K562 (cell line): ENCODE measurements around the gene ARIH1. TPM values are rescaled to one million over a fixed set of nuclear protein-coding genes. Genes with fewer than 3 reads are reported as not detected.

Experiments used
- HDAC8 ChIP-seq: fragments of 450-650 bp; IDR thresholded peaks from 2 replicates; pipeline ENCODE4 v1.6.1; 2016; ENCODE audit warnings: mild to moderate bottlenecking, missing genetic modification characterization, moderate library complexity, missing compliant biosample characterization
- MAFK ChIP-seq: IDR thresholded peaks from 2 replicates; pipeline ENCODE4 v1.6.1; 2011; ENCODE audit warnings: low read length, improper control_type of control experiment
- MECOM ChIP-seq: fragments of 250-450 bp; sonication (Bioruptor Pico); IDR thresholded peaks from 2 replicates; pipeline ENCODE4 v1.8.0; 2022; ENCODE audit warnings: inconsistent platforms
- NCOR1 ChIP-seq: fragments of 450-650 bp; IDR thresholded peaks from 2 replicates; pipeline ENCODE4 v1.6.1; 2016; ENCODE audit warnings: mild to moderate bottlenecking, moderate library complexity
- POLR2H ChIP-seq: IDR thresholded peaks from 2 replicates; pipeline ENCODE4 v1.6.1; 2016; ENCODE audit warnings: missing genetic modification characterization, low read depth, mild to moderate bottlenecking, control low read depth, missing compliant biosample characterization, moderate library complexity
- PPARD ChIP-seq: fragments of 250-450 bp; sonication (Bioruptor Pico); IDR thresholded peaks from 2 replicates; pipeline ENCODE4 v1.8.0; 2022; ENCODE audit warnings: inconsistent platforms, mild to moderate bottlenecking, moderate library complexity
- RBM14 ChIP-seq: fragments of 200-400 bp; formaldehyde crosslinking; IDR thresholded peaks from 2 replicates; pipeline ENCODE4 v1.6.1; 2018; ENCODE audit warnings: low read depth, mild to moderate bottlenecking, low read length, moderate library complexity, borderline replicate concordance; ENCODE audit not compliant: insufficient read depth
- SIN3A ChIP-seq, 2 experiments: fragments of 150-350 bp in 1 of 2; IDR thresholded peaks; 2 replicates each; pipeline ENCODE4 v1.6.1; 2011 to 2016; ENCODE audit warnings: borderline replicate concordance in 2 of 2, low read depth in 2 of 2, low read length in 2 of 2, mild to moderate bottlenecking in 2 of 2, moderate library complexity in 2 of 2; ENCODE audit not compliant: control insufficient read depth in 1 of 2
- SMARCE1 ChIP-seq: fragments of 450-650 bp; IDR thresholded peaks from 2 replicates; pipeline ENCODE4 v1.7.1; 2016; ENCODE audit warnings: mild to moderate bottlenecking
- STAT5A ChIP-seq: IDR thresholded peaks from 2 replicates; pipeline ENCODE4 v1.6.1; 2012; ENCODE audit warnings: low read length, inconsistent platforms, borderline replicate concordance
- TEAD1 ChIP-seq, 2 experiments: fragments of 450-650 bp in 1 of 2; sonication (generic) in 1 of 2; formaldehyde crosslinking; IDR thresholded peaks; 2 replicates each; pipeline versions ENCODE4 v1.4.0 to v1.8.0; 2020 to 2022; ENCODE audit warnings: mild to moderate bottlenecking in 2 of 2, missing genetic modification reagents in 1 of 2
- ZBTB43 ChIP-seq: sonication (generic); formaldehyde crosslinking; IDR thresholded peaks from 2 replicates; pipeline ENCODE4 v1.8.0; 2023; ENCODE audit warnings: mild to moderate bottlenecking, missing genetic modification reagents
- ZBTB9 ChIP-seq: fragments of 450-650 bp; formaldehyde crosslinking; IDR thresholded peaks from 2 replicates; pipeline ENCODE4 v1.4.0; 2020; ENCODE audit warnings: mild to moderate bottlenecking, moderate library complexity
- ZC3H8 ChIP-seq: fragments of 450-650 bp; IDR thresholded peaks from 2 replicates; pipeline ENCODE4 v1.6.1; 2017
- ZNF134 ChIP-seq: fragments of 250-450 bp; sonication (Bioruptor Pico); conservative IDR thresholded peaks from 2 replicates; pipeline ENCODE4 v1.4.0; 2020
- ZNF165 ChIP-seq: fragments of 250-450 bp; sonication (Bioruptor Pico); IDR thresholded peaks from 2 replicates; pipeline ENCODE4 v1.4.0; 2020; ENCODE audit warnings: borderline replicate concordance
- ZNF224 ChIP-seq: sonication (generic); formaldehyde crosslinking; IDR thresholded peaks from 2 replicates; pipeline ENCODE4 v1.8.0; 2022; ENCODE audit warnings: mild to moderate bottlenecking, missing genetic modification reagents
- ZNF311 ChIP-seq: fragments of 250-450 bp; sonication (Bioruptor Pico); IDR thresholded peaks from 2 replicates; pipeline ENCODE4 v1.4.0; 2020; ENCODE audit warnings: mild to moderate bottlenecking, moderate library complexity
- ZNF324 ChIP-seq: fragments of 250-450 bp; sonication (Bioruptor Pico); IDR thresholded peaks from 2 replicates; pipeline ENCODE4 v1.4.0; 2020; ENCODE audit warnings: mild to moderate bottlenecking
- ZNF436 ChIP-seq: fragments of 250-450, 450-650 bp; sonication (Bioruptor Pico); formaldehyde crosslinking; IDR thresholded peaks from 2 replicates; pipeline ENCODE4 v1.7.0; 2020; ENCODE audit warnings: mild to moderate bottlenecking
- ZNF507 ChIP-seq: conservative IDR thresholded peaks from 2 replicates; pipeline ENCODE4 v1.6.1; 2017; ENCODE audit warnings: missing genetic modification characterization, missing compliant biosample characterization
- ZNF717 ChIP-seq: fragments of 250-450 bp; sonication (Bioruptor Pico); IDR thresholded peaks from 2 replicates; pipeline ENCODE4 v1.5.0; 2021
- polyA plus RNA-seq, 8 experiments: library from polyadenylated mRNA; depleted of rRNA in 4 of 8; stranded (reverse) in 5 of 8; unstranded in 3 of 8; fragments of >200 nt; fragmentation: Nextera tagmentation in 2 of 8; fragmentation: Illumina TruSeq in 1 of 8; extraction: Ambion mirVana in 2 of 8; extraction: Trizol in 1 of 8; gene quantifications; 2 replicates each; pipeline versions ENCODE4 v1.2.1 to v1.2.3, GENCODE V29; 2011 to 2014; ENCODE audit warnings: inconsistent platforms in 1 of 8, missing spikeins in 1 of 8
- total RNA-seq, 7 experiments: library from RNA; depleted of rRNA in 6 of 7; stranded (reverse); fragments of >200 nt in 6 of 7; fragmentation: Illumina TruSeq in 2 of 7; extraction: Trizol in 2 of 7; gene quantifications; 2 replicates each; pipeline versions ENCODE4 v1.2.1 to v1.2.3, GENCODE V29; 2011 to 2021; ENCODE audit warnings: low replicate concordance in 1 of 7
- TF ChIP-seq, protein P1 (sequence below): sonication (generic); formaldehyde crosslinking; IDR thresholded peaks from 2 replicates; pipeline ENCODE4 v1.8.0; 2022; ENCODE audit warnings: missing genetic modification reagents, mild to moderate bottlenecking, moderate library complexity, borderline replicate concordance
- TF ChIP-seq, protein P2 (sequence below): sonication (generic); formaldehyde crosslinking; IDR thresholded peaks from 2 replicates; pipeline ENCODE4 v1.8.1; 2023; ENCODE audit warnings: mild to moderate bottlenecking, missing genetic modification reagents

The ARIH1 gene
- total and polyA plus RNA-seq, 9 of the 15 experiments (the other 6 are each of a cell fraction or from before 2014, with no cell fraction given) = 17.7 to 125 (median 31.4) TPM

- TF ChIP-seq ZNF717 (CRISPR knock-in tag) = no peak
- TF ChIP-seq SMARCE1 = peak; percentile 43; the same call in 1 of the 2 replicates
- no peak; the same call in 1 of the 2 replicates for TF ChIP-seq STAT5A
- TF ChIP-seq MAFK = no peak
- no peak for TF ChIP-seq ZNF436 (CRISPR knock-in tag)
- TF ChIP-seq ZNF507 (tag) = no peak
- TF ChIP-seq ZNF134 = no peak
- TF ChIP-seq ZNF165 = no peak
- TF ChIP-seq TEAD1 (CRISPR knock-in tag; IDR thresholded peaks at IDR 0.05) = peak; percentile 34 to 68; a peak in 2 of 4 replicates
- peak; percentile 89 for TF ChIP-seq ZBTB43 (CRISPR knock-in tag)
- TF ChIP-seq ZNF224 = peak; percentile 88; the same call in 1 of the 2 replicates
- TF ChIP-seq PPARD = no peak
- TF ChIP-seq, protein P1, sequence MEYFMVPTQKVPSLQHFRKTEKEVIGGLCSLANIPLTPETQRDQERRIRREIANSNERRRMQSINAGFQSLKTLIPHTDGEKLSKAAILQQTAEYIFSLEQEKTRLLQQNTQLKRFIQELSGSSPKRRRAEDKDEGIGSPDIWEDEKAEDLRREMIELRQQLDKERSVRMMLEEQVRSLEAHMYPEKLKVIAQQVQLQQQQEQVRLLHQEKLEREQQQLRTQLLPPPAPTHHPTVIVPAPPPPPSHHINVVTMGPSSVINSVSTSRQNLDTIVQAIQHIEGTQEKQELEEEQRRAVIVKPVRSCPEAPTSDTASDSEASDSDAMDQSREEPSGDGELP = peak; percentile 77
- TF ChIP-seq POLR2H (tag) = peak; percentile 95
- no peak for TF ChIP-seq ZC3H8
- no peak; a peak in 1 of 4 replicates for TF ChIP-seq SIN3A (IDR thresholded peaks at IDR 0.05; ENCODE audit: borderline replicate concordance in 2 of 2, control insufficient read depth in 1 of 2, low read depth in 2 of 2, low read length in 2 of 2)
- TF ChIP-seq ZNF311 (CRISPR knock-in tag) = peak; percentile 87
- peak; percentile 29; the same call in 1 of the 2 replicates for TF ChIP-seq NCOR1
- TF ChIP-seq HDAC8 (tag) = no peak; the same call in 1 of the 2 replicates
- TF ChIP-seq ZBTB9 (CRISPR knock-in tag) = peak; percentile 88
- no peak for TF ChIP-seq MECOM
- no peak for TF ChIP-seq ZNF324
- TF ChIP-seq RBM14 = no peak
- TF ChIP-seq, protein P2, sequence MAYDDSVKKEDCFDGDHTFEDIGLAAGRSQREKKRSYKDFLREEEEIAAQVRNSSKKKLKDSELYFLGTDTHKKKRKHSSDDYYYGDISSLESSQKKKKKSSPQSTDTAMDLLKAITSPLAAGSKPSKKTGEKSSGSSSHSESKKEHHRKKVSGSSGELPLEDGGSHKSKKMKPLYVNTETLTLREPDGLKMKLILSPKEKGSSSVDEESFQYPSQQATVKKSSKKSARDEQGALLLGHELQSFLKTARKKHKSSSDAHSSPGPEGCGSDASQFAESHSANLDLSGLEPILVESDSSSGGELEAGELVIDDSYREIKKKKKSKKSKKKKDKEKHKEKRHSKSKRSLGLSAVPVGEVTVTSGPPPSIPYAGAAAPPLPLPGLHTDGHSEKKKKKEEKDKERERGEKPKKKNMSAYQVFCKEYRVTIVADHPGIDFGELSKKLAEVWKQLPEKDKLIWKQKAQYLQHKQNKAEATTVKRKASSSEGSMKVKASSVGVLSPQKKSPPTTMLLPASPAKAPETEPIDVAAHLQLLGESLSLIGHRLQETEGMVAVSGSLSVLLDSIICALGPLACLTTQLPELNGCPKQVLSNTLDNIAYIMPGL (CRISPR knock-in tag) = no peak
These were observed at the start of gene ARIH1 (continued) for GRCh38 chr15:72473614-72474465.
